Muscle layer of colon (tissue), 2 donors: ENCODE measurements around the gene PDE1C.
"Not testable (repeated sequence)": the region's sequence is repeated elsewhere in the genome, so short reads cannot be mapped to it uniquely, and the experiment has no call there.

Experiments
- H3K27ac ChIP-seq: one replicate; pipeline ENCODE4 v1.7.0; 2013; ENCODE audit warnings: low read depth, mild to moderate bottlenecking, low read length, moderate library complexity
- H3K27me3 ChIP-seq, 2 donors: one replicate each; pipeline ENCODE4 v1.7.0; 2013; ENCODE audit warnings: low read length in 2 of 2, mild to moderate bottlenecking in 2 of 2; ENCODE audit not compliant: insufficient read depth in 2 of 2, control insufficient read depth in 1 of 2
- H3K36me3 ChIP-seq: one replicate; pipeline ENCODE4 v1.7.0; 2013; ENCODE audit warnings: mild to moderate bottlenecking, low read length; ENCODE audit not compliant: insufficient read depth
- H3K4me1 ChIP-seq: one replicate; pipeline ENCODE4 v1.7.0; 2013; ENCODE audit warnings: mild to moderate bottlenecking, low read length; ENCODE audit not compliant: insufficient read depth
- H3K4me3 ChIP-seq, 2 donors: one replicate each; pipeline ENCODE4 v1.7.0; 2013; ENCODE audit warnings: low read length in 2 of 2, low read depth in 1 of 2, mild to moderate bottlenecking in 1 of 2, moderate library complexity in 1 of 2
- H3K9ac ChIP-seq: one replicate; pipeline ENCODE4 v1.7.0; 2013; ENCODE audit warnings: low read length
- H3K9me3 ChIP-seq: one replicate; pipeline ENCODE4 v1.7.0; 2013; ENCODE audit warnings: mild to moderate bottlenecking, low read length
- donor health status: abdominal sarcoma.
- donor health status: Adenocarcinoma of cecum.

Gene PDE1C

DNA sequence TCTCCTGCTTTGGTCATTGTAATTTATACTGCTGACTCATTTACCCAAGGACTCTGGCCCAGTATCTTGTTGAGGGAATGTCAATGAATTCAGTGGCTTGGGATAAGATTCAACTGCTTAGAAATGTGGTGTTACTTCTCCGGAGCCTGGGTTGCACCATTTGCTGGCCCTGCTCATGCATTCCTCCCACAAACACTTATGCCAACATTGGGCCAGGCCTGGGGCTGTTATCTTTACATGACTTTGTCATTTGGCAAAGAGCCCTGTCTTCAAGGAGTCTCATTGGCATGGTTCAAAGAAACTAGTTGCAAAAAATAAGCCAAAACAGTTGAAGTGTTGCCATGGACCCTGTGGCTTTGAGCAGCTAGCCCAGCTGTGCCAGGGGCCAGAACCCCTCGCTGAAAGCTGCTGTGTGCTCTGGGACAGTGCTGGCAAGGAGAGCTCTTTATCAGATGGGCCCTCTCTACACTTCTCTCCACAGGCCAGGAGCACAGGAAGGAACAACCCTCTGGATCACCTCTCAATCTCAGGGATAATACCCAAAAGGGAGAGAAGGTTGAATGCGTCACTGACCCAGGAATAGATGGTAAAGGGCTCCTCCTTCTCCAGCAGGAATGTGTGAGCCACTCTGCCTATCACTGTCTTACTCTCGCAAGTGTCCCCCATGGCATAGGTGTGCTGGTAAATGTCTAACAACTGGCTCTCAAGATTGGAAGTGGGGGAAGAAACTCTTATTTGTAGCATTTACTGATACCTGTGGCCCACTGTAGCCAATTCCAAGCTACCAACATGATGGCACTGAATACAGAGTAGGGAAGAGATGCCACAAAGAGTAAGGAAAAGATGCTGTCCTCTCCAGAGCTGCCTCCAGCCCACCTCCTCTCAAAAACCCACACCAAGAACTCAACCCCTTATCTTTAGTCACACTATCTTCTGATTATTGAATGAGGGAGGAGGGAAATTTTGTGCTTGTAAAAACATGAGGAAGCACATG is 23.5 kb upstream of the PDE1C start:
- Histone ChIP-seq H3K4me3 (no peak overlapping the region), H3K9ac (no peak overlapping the region), H3K4me1 (no peaks in the 10 kb centered on the region), H3K9me3 (no peaks in the 10 kb centered on the region), H3K27ac (no peak overlapping the region), H3K36me3 (no peaks in the 10 kb centered on the region), H3K27me3 (no peaks in the 10 kb centered on the region)

DNA sequence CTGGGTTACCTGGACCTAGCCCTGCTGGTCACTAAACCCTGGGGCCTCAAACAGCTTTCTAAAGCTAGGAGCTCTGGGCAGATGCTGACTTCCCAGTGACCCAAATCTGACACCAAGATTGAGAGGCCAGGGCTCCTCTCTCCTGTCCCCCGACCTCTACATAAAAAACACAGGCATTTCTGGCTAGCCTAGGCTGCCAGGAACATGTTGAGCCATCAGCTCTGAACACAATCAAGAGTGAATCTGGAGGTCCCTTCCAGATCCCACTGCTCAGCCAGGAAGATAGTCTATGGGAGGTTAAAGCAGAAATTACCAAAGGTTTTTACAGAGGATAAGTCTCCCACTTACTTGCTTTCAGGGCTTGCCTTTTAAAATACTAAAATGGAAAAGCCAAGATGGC is 22.1 kb upstream of the PDE1C start:
- Histone ChIP-seq H3K36me3 (no peaks in the 10 kb centered on the region), H3K27ac (no peak overlapping the region), H3K4me1 (no peaks in the 10 kb centered on the region), H3K4me3 (no peak overlapping the region), H3K9ac (no peak overlapping the region), H3K27me3 (no peaks in the 10 kb centered on the region), H3K9me3 (no peaks in the 10 kb centered on the region)

DNA sequence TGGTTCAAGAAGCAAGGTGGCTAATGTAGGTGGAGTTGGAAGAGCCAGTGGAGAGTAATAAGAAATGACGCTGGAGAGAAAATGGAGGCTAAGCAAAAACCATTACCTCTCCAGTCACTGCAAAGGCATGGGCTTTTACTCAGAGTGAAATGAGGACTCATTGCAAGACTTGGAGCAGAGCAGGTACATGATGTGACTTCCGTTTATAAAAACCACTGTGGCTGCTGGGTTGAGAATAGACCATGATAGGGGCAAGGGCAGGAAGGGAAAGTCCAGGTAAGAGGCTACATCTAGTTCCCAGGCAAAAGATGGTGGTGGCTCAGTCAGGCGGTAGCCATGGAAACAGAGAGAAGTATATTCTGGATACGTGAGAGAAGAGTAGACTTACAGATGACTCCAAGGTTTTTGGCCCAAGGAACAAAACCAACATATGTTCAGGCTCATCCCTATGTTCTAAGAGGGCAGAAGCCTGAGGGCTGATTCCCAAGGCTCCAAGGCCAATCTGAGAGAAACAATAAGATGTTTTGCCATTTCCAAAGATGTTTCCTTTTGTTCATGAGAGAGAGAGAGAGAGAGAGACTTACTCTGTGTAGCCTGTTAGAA is 21.5 kb upstream of the PDE1C start:
- H3K27ac ChIP-seq = no peak overlapping the region

DNA sequence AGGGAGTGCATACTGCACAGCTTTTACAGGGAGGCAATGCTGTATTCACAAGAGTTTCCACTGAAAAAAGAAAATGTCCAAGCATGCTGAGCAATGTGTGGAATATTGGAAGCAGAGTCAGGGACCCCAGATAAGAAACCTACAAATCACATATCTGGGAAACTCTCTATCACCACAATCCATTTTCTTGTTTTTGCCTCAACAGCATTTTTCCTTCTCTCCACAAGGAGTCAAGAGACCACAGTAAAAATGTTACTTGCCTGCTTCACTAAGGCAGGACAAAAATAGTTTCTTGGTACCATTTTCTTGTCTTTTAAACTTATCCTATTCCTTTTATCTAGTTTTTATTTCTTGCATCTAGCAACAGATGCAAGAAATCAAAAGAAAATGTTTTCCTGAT is 19.5 kb upstream of the PDE1C start:
- Histone ChIP-seq H3K4me1 (no peaks in the 10 kb centered on the region), H3K27ac (no peak overlapping the region), H3K9me3 (no peaks in the 10 kb centered on the region), H3K27me3 (no peaks in the 10 kb centered on the region), H3K9ac (no peak overlapping the region), H3K36me3 (no peaks in the 10 kb centered on the region), H3K4me3 (no peak overlapping the region)

More for the DNA sequence above, 21.5 kb upstream of the PDE1C start:
- no peaks in the 10 kb centered on the region for H3K4me1 ChIP-seq
- H3K27me3 ChIP-seq = no peaks in the 10 kb centered on the region
- H3K9me3 ChIP-seq = no peaks in the 10 kb centered on the region
- no peak overlapping the region for H3K9ac ChIP-seq
- no peak overlapping the region for H3K4me3 ChIP-seq
- no peaks in the 10 kb centered on the region for H3K36me3 ChIP-seq

DNA sequence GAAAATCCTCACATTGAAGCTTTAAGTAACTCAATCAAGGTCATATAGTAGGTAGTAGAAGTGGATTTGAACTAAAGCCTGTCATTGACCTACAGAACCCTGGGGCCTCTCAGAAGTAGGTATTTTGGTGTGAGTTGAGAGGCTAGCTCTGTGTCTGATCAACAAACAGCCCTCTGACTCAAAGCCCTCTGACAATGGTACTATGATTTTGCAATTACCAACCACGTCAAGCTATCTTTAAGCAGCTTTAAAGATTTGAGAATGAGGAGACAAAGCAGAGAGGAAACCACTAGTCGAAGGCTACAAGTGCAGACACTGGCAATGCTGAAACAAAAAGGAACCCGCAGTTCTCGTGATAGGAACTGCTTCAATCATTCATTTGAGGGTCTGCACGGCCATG is 19.0 kb upstream of the PDE1C start:
- Histone ChIP-seq H3K9me3 (no peaks in the 10 kb centered on the region), H3K9ac (no peak overlapping the region), H3K4me3 (no peak overlapping the region), H3K4me1 (no peaks in the 10 kb centered on the region), H3K36me3 (no peaks in the 10 kb centered on the region), H3K27ac (no peak overlapping the region), H3K27me3 (no peaks in the 10 kb centered on the region)

DNA sequence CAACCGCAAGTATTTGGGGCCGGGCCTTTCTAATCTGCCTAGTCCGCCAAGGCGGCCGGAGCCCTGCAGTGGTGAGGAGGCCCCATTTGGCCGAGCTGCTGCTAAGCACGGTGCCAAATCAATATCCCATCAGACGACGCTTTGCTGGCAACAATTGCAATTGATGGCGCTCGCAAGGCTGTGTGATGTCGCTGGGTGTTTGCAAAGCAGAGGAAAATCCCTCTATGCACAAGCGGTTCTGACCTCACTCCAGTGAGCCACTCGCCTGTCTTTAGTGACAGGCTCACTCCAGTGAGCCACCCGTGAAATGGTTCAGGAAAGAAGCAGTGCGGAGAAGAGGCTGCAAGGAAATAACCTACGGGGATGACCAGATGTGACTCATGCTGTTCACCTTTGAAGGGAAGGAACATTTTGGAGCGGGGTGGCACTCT is 18.3 kb upstream of the PDE1C start:
- H3K9me3 ChIP-seq = no peaks in the 10 kb centered on the region
- no peaks in the 10 kb centered on the region for H3K36me3 ChIP-seq
- no peaks in the 10 kb centered on the region for H3K4me1 ChIP-seq
- H3K9ac ChIP-seq = no peak overlapping the region
- H3K4me3 ChIP-seq = no peak overlapping the region
- H3K27me3 ChIP-seq = no peaks in the 10 kb centered on the region
- no peak overlapping the region for H3K27ac ChIP-seq

DNA sequence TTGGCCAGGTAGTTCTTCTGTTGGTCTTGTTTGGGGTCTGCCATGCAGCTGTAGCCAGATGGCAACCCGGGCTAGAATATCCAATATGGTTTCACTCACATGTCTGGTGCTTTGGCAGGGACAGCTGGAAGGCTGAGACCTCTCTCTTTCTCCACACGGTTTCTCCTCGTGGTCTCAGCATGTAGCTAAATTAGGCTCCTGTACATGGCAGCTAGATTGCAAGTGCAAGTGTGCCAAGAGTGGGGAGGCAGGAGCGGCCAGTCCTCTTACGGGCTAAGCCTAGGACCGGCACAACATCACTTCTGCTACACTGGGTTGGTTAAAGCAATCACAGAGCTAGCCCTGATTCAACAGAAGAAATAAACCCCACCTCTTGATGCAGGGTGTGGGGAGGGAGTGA is 9.3 kb upstream of the PDE1C start:
- H3K27ac ChIP-seq = no peak overlapping the region
- no peaks in the 10 kb centered on the region for H3K9me3 ChIP-seq
- no peaks in the 10 kb centered on the region for H3K27me3 ChIP-seq

DNA sequence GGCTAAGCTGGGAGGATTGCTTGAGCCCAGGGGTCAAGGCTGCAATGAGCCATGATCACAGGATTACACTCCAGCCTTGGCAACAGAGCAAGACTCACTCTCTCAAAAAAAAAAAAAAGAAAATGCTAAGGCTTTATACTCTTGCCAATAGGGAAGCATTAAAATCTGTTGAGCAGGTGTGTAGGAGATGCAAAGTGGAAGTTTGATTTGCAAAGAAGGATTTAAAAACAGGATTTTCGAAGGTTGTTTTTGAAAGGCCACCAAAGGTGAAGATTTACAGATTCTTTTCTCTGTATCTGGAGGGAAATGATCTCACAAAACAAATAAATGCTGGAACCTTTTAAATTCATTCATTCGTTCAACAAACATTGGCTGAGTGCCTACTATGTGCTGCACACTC is 8.6 kb upstream of the PDE1C start:
- H3K4me1 ChIP-seq = no peaks in the 10 kb centered on the region
- no peak overlapping the region for H3K9ac ChIP-seq
- H3K9me3 ChIP-seq = no peaks in the 10 kb centered on the region
- no peak overlapping the region for H3K27ac ChIP-seq
- no peaks in the 10 kb centered on the region for H3K27me3 ChIP-seq
- no peak overlapping the region for H3K4me3 ChIP-seq
- H3K36me3 ChIP-seq = no peaks in the 10 kb centered on the region

More for the DNA sequence above, 9.3 kb upstream of the PDE1C start:
- no peaks in the 10 kb centered on the region for H3K36me3 ChIP-seq
- no peak overlapping the region for H3K9ac ChIP-seq
- no peak overlapping the region for H3K4me3 ChIP-seq
- no peaks in the 10 kb centered on the region for H3K4me1 ChIP-seq

DNA sequence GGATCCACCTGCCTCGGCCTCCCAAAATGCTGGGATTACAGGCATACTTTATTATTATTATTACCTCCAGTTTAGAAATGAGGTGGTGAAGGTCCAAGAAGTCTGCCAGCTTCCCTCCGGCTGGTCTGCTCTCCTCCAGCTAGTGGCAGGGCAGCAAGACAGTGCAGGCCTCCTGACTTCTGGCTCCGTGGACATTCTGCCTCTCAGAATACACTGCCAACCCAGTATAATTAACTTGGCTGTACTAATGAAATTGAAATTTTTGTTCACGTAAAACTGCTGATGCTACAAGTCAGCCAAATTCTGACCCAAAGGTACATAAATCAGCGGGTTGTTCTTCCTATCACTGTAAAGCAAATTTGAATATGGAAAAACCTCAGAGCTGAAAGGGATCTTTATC is 7.6 kb upstream of the PDE1C start:
- H3K36me3 ChIP-seq = no peaks in the 10 kb centered on the region
- H3K27ac ChIP-seq = no peak overlapping the region

DNA sequence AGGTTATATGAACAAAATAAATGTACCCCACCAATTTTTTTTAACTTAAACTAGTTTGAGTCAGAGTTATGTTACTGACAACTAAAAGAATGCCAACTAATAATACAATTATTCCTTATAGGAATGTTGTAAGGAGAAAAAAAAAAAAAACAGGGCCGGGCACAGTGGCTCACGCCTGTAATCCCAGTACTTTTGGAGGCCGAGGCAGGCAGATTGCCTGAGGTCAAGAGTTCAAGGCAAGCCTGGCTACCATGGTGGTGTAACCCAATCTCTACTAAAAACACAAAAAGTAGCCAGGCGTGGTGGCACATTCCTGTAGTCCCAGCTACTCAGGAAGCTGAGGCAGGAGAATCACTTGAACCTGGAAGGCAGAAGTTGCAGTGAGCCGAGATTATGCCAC is 6.6 kb upstream of the PDE1C start:
- H3K9ac ChIP-seq, H3K4me3 ChIP-seq, H3K27me3 ChIP-seq, H3K36me3 ChIP-seq, H3K9me3 ChIP-seq, H3K4me1 ChIP-seq, H3K27ac ChIP-seq: not testable (repeated sequence)

More for the DNA sequence above, 7.6 kb upstream of the PDE1C start:
- H3K9ac ChIP-seq = no peak overlapping the region
- no peak overlapping the region for H3K4me3 ChIP-seq
- H3K9me3 ChIP-seq = no peaks in the 10 kb centered on the region
- H3K4me1 ChIP-seq = no peaks in the 10 kb centered on the region
- no peaks in the 10 kb centered on the region for H3K27me3 ChIP-seq

DNA sequence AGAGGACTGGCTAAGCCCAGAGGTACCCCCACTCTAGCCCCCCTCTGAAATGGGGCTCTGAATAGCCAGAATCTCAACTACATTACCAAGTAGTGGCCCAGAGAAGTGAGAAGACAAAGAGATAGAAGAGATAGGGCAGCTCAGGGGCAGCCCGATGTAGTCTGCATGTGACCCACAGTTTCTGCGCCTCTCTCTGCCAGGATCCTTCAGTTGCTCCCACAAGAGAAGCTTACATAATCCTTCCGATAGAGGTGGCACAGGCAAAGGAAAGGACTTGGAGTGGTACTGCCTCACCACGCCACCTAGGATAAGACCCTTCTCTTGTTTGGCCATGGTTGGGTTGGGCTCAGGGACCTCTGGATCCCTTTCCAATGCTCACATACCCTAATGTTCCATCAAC is 5.4 kb upstream of the PDE1C start:
- no peaks in the 10 kb centered on the region for H3K9me3 ChIP-seq
- peaks cover 5 to 11% of the 10 kb centered on the region in 2 donors for H3K27me3 ChIP-seq
- no peak overlapping the region for H3K9ac ChIP-seq
- H3K27ac ChIP-seq = no peak overlapping the region
- no peaks in the 10 kb centered on the region for H3K4me1 ChIP-seq
- no peaks in the 10 kb centered on the region for H3K36me3 ChIP-seq
- no peak overlapping the region for H3K4me3 ChIP-seq
